NCI-H2081 treated with DMSO at 0.1 percent for 48 hours (cell line): ENCODE data around the gene VPS35L.

Experiments used
- DNase-seq: peaks from one replicate; lab custom pipeline; 2025; lab: John Stamatoyannopoulos, UW

VPS35L gene

DNA sequence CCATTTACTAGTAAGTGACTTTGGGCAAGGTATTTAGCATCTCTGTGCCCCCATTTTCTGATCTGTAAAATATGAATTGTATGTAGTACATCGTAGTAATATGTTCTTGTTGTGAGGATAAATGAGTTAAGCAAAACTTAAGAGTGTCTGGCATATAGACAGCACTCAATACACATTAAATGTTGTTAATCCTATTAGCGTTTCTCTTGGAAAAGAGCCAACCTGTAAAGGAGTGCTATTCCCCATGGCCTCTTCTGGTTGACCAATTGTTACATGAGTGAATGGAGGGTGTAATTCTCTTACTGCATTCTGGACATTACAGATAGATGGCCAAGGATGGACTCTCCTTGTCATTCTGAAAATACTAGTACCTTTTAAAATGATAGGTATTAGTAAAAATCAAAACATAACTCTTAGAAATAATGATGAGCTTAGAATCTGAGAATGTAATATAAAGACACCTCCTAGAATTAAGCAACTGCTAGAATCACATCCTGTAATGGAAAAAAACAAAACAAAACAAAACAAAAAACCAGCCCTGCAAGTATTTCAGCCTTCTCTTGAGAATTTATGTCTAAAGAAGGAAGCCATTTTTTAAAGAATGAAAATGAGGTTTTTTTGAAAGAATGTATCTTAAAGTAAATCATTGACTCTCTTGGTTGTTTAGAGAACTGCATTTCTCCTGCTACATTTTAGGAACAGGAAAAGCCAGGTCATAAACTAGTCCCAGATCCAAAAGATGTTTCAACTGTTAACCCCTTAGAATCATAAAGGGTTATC, 193.1 kb downstream of the VPS35L start:
- no peak for DNase-seq

DNA sequence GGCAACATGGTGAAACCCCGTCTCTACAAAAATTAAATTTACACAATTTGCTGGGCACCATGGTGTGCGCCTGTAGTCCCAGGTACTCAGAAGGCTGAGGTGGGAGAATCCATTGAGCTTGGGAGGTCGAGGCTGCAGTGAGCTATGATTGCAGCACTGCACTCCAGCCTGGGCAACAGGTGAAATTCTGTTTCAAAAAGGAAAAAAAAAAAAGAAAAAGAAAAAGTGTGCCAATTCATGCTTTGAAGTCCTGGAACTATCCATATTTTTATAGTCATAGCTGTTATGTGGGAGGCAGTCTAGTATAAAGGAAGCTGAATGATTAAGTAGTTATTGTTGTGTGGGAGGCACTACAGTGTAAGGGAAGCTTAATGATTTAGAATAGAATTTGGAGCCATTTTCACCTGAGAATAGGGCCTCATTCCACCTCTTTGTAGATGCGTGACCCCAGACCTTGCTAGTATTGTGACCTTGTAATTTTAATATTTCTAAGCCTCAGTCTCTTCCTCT, 194.1 kb downstream of the VPS35L start:
- no peak for DNase-seq
